ENCODE results near the gene CDC42EP4.

Gene CDC42EP4

GRCh38 chr17:73324160-73324475, 12.3 kb upstream of the CDC42EP4 start:
- Histone ChIP-seq H3K27ac (ENCODE audit: low read depth, low read length) (no peak overlapping the region), H3F3A (ENCODE audit: control insufficient read depth, insufficient read depth) (no peaks in the 10 kb centered on the region), H3K4me1 (ENCODE audit: control insufficient read depth, low read length) (no peaks in the 10 kb centered on the region), H3K27me3 (ENCODE audit: control insufficient read depth, low read length) (no peaks in the 10 kb centered on the region), H3K36me3 (ENCODE audit: control insufficient read depth, low read length) (no peaks in the 10 kb centered on the region), H3K9me2 (replicated peaks; ENCODE audit: control insufficient read depth, low read length) (no peaks in the 10 kb centered on the region), H4K20me1 (ENCODE audit: control insufficient read depth, insufficient read depth, low read depth, low read length) (no peaks in the 10 kb centered on the region), H3K4me3 (ENCODE audit: low read length) (no peak overlapping the region), H3K4me2 (ENCODE audit: low read length) (no peak overlapping the region), H3K9me3 (ENCODE audit: control insufficient read depth, insufficient read depth, low read length) (no peaks in the 10 kb centered on the region), H3K79me2 (ENCODE audit: control insufficient read depth, low read length) (no peaks in the 10 kb centered on the region)
- TF ChIP-seq EZH2phosphoT487 (IDR thresholded peaks at IDR 0.05; ENCODE audit: borderline replicate concordance, low read length) (no peak), CTCF (IDR thresholded peaks at IDR 0.05; ENCODE audit: low read depth, low read length, poor library complexity, severe bottlenecking) (no peak)

- Histone ChIP-seq H3K27ac (ENCODE audit: low read depth, low read length) (no peak overlapping the region), H3K36me3 (ENCODE audit: control insufficient read depth, low read length) (no peaks in the 10 kb centered on the region), H3K79me2 (ENCODE audit: control insufficient read depth, low read length) (no peaks in the 10 kb centered on the region), H3K4me1 (ENCODE audit: control insufficient read depth, low read length) (no peaks in the 10 kb centered on the region), H4K20me1 (ENCODE audit: control insufficient read depth, insufficient read depth, low read depth, low read length) (no peaks in the 10 kb centered on the region), H3K9me2 (replicated peaks; ENCODE audit: control insufficient read depth, low read length) (no peaks in the 10 kb centered on the region), H3K4me2 (ENCODE audit: low read length) (no peak overlapping the region), H3K9me3 (ENCODE audit: control insufficient read depth, insufficient read depth, low read length) (no peaks in the 10 kb centered on the region), H3K27me3 (ENCODE audit: control insufficient read depth, low read length) (no peaks in the 10 kb centered on the region), H3F3A (ENCODE audit: control insufficient read depth, insufficient read depth) (no peaks in the 10 kb centered on the region), H3K4me3 (ENCODE audit: low read length) (no peak overlapping the region)
- TF ChIP-seq CTCF (IDR thresholded peaks at IDR 0.05; ENCODE audit: low read depth, low read length, poor library complexity, severe bottlenecking) (no peak), EZH2phosphoT487 (IDR thresholded peaks at IDR 0.05; ENCODE audit: borderline replicate concordance, low read length) (no peak)
Measured at GRCh38 chr17:73323409-73324159, 11.8 kb upstream of the CDC42EP4 start.

GRCh38 chr17:73320601-73321264, 8.9 kb upstream of the CDC42EP4 start:
- Histone ChIP-seq H3K4me1 (ENCODE audit: control insufficient read depth, low read length) (peaks cover 2% of the 10 kb centered on the region; the same call in 1 of the 2 replicates), H3K4me3 (ENCODE audit: low read length) (no peak overlapping the region), H3K27ac (ENCODE audit: low read depth, low read length) (no peak overlapping the region), H3K4me2 (ENCODE audit: low read length) (no peak overlapping the region), H3K36me3 (ENCODE audit: control insufficient read depth, low read length) (no peaks in the 10 kb centered on the region), H4K20me1 (ENCODE audit: control insufficient read depth, insufficient read depth, low read depth, low read length) (no peaks in the 10 kb centered on the region), H3K9me3 (ENCODE audit: control insufficient read depth, insufficient read depth, low read length) (no peaks in the 10 kb centered on the region), H3K79me2 (ENCODE audit: control insufficient read depth, low read length) (no peaks in the 10 kb centered on the region), H3K27me3 (ENCODE audit: control insufficient read depth, low read length) (peaks cover 9% of the 10 kb centered on the region; the same call in 1 of the 2 replicates), H3F3A (ENCODE audit: control insufficient read depth, insufficient read depth) (no peaks in the 10 kb centered on the region), H3K9me2 (replicated peaks; ENCODE audit: control insufficient read depth, low read length) (no peaks in the 10 kb centered on the region)
- TF ChIP-seq EZH2phosphoT487 (IDR thresholded peaks at IDR 0.05; ENCODE audit: borderline replicate concordance, low read length) (no peak), CTCF (IDR thresholded peaks at IDR 0.05; ENCODE audit: low read depth, low read length, poor library complexity, severe bottlenecking) (no peak)

All from DOHH2 (cell line).